HG03064 (cell line): ENCODE results near the gene OR52L1.
"Not testable (repeated sequence)": the region's sequence is repeated elsewhere in the genome, so short reads cannot be mapped to it uniquely, and the experiment has no call there.

ENCODE experiments used
- ATAC-seq: cut with Tn5 transposase; IDR thresholded peaks from one replicate; pipeline ENCODE4 v1.9.1; 2021; ENCODE audit warnings: low read depth; ENCODE audit not compliant: unreplicated experiment

The OR52L1 gene

DNA sequence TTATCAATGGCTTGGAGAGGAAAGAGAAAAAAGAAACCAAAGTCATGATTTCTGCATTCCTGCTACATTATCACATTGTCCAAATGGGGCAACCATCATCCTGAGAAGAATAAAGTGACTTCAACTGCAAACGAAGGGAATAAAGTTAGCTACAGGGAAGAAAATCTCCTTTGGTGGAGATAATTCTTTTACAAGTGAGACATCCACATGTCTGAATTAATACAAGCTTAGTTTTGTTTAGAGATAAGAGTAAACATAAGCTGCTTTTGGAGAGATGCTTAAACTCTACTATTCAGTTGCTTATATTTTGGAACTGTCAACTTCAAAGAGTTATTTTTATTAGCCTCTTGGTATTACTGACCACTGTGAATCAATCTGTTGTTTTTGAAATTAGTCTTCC lies at the start of gene OR52L1:
TSS of gene OR52L1 (minus strand) at position 101 of the 400 bp plus-strand sequence. CDS start at position 46, 55 bp downstream.
- no peak for ATAC-seq

DNA sequence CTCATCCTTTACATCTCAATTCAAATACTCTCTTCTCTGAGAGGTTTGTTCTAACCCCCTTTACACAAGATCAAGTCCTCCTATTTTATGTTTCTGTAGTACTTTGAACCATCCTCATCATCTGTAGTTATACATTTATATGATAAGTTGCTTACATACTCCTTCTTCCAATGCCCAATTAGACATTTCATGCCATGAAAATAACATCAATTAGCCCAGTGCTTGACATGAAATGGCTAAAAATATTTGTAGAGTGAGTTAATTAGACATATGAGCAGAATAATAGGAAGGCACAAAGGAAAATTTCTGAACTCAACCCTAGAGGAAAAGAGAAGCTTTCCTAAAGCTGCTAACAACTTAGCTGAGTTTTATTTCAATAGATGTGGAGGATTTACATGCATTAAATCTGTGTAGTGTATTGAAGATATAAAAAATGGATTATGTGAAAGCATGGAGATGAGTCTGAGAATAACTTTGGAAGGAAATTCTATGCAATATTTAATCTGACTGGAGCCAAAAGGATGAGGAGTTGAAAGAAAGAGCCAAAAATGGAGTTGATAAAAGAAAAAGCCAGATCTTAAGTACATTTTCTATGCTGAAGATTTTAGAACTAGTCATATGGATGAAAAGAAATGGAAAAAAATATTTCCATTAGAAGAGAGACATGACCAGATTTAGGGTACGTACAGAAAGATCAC lies 44.1 kb upstream of the OR52L1 start, which contains the start of gene OR56A1:
TSS of gene OR56A1 (minus strand) at position 51 of the 698 bp plus-strand sequence. CDS start 3,066 bp downstream, outside the sequence.
- ATAC-seq, result no peak

DNA sequence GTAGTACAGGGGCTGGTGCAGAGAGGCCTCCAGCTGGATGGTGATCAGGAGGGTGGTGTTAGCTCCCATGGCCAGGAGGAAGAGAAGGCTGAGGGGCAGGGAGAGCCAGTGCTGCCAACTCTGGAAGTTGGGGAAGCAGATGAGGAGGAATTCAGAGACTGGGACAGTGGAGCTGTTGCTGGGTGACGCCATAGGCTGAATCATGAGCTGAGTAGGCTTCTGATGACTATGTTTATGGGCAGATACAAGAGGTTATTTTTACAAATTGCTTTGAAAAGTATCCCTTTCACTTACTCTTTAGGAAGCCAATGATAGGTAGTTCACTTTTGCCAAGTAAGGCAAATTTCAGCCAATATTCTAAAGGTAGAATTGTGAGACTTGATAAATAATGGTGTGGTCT lies 40.7 kb upstream of the OR52L1 start:
- no peak for ATAC-seq

DNA sequence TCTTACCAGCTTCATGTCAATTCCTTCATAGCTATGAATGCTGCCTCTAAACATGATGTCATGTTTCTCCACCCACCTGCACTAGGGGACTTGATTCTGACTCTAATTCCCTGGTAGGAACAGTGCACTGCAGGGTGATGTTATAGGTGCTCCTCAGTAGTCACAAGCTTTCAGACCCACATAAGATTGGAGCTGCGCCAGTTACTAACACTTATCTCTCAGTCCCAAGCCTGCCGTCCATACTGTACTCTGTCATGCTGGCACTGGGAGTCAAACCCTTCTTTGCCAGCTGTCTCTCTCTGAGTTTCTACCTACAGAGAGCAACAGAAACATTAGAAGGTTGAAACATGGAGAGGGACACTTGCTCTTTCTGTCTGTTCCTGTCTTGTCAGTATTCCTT lies 38.3 kb upstream of the OR52L1 start:
- ATAC-seq, result no peak

DNA sequence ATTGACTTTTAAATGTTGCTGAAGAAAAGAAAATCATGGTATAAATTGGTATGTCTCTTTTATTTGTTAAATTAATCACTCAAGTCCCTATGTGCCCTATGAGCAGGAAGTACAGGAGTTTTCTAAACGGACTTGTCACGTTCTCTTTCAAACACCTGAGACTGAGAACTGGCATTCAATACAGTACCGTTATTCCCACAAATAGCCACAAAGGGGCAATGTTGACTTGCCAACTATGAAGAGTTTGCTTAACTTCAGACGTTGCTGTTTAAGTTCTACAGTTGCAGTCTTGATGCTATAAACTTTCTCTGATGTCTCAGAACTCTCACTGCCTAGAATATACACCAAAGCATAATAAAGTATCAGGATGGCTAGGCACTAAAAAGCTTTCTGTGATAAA lies 36.2 kb upstream of the OR52L1 start:
- ATAC-seq, result no peak

DNA sequence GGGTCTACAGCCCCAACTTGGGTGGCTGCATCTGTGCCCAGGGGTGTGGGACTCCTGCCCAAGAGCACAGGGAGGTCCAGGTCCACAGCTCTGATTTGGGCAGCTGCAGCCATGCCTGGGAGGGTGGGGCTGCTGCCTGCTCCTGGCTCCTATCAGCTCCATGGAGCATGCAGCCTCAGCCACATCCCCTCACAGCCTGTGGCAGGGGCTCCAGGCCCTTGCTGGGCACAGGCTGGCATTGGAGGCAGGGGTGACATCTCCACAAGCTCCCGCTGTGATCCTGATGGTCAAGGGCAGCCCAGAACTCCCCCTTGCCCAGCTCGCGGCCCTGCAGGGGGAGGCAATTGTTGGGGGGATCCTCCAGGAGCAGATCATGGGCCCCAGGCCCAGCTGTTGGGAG lies 26.3 kb upstream of the OR52L1 start:
- no peak for ATAC-seq

DNA sequence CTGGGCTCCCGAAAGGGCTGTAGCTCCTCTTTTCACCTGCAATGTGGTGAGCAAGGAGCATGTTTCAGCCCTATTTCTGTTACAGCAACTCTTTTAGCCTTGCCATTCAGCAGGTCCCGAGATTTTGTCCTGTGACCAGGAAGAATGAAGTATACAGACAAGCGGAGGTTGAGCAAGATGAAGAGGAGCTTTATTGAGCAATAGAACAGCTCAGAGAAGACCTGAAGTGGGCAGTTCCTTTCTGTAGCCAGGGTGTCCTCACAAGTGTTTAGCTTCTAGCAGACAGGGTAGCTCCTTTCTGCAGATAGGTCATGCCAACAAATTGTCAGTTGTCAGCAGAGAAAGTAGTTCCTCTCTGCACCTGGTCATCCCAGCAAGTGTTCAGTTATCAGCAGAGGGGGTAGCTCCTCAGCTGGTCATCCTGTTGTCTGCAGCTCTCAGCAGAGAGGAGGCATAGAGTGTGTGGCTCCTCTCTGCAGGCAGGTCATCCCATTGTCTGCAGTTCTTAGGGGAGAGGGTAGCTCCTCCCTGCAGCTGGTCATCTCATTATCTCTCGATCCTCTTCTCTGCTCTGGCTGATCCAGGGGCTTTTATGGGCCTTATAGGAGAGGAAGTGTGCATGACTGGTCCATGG lies 25.4 kb upstream of the OR52L1 start:
- ATAC-seq, result no peak

DNA sequence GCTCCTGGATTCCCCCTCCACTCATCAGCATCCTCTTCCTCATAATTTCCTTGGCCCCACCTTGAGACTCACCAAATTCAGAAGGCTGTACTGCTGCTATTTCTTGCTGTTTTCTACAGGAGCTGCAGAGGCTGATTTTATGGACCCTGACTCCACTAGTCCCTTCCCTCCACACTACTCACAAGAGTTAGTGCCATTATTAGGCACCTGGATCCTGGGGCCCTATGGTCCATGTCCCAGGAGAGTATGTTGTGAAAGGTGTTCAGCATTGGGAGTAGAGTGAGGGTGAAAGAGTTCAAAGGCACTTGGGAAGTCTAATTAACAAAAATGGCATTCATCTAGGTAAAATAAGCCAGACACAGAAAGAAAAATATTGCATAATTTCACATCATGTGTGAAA lies 20.1 kb upstream of the OR52L1 start, which contains the start of gene OR56A4:
TSS of gene OR56A4 (minus strand) at position 101 of the 400 bp plus-strand sequence. CDS start 3,954 bp downstream, outside the sequence.
- no peak for ATAC-seq

- no peak for ATAC-seq
Observed at GRCh38 chr11:6006395-6006794, 19.6 kb upstream of the OR52L1 start.

DNA sequence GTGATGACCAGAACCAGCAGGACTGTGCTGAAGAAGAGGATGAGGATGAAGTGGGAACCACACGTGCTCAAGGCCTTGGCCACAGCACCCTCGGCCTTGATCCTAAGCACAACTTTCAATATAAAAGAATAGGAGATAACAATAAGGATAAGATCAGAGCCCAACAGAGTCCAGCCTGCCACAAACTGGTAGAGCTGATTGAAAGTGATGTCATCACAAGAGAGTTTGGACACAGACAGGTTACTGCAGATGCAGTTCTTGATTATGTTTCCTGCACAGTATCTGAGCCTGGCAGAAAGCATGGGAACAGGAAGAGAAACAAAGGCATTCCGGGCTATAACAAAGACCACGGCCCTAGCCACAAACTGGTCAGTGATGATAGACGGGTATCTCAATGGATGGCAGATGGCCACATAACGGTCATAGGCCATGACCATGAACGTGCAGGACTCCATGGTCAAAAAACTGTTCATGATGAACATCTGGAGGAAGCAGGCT lies 15.5 kb upstream of the OR52L1 start:
- no peak for ATAC-seq

GRCh38 chr11:5994791-5995190 lies 8.0 kb upstream of the OR52L1 start:
- no peak for ATAC-seq

- ATAC-seq, result no peak
Observed at GRCh38 chr11:5992604-5993251, 5.9 kb upstream of the OR52L1 start.

DNA sequence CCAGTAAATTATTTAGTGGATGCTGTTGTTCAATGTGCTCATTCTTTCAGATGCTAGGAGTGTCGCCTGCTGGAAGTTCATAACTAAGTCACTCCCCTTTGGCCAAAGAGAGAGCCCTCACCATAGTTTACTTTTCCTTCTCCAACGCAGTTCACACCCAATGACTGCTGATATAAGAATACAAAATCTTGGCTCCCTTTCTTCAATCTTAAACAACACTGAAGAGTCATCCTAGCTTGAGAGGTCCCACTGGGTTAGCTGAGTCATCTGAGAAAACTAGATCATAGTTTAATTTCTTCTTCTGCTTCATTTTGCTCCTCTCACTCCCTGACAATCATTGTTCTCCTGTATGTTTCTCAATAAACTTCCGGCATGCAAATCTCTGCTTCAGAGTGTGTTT lies 5.4 kb upstream of the OR52L1 start:
- ATAC-seq, result no peak

- ATAC-seq, result no peak
Observed at GRCh38 chr11:5989203-5989602, 2.4 kb upstream of the OR52L1 start.

DNA sequence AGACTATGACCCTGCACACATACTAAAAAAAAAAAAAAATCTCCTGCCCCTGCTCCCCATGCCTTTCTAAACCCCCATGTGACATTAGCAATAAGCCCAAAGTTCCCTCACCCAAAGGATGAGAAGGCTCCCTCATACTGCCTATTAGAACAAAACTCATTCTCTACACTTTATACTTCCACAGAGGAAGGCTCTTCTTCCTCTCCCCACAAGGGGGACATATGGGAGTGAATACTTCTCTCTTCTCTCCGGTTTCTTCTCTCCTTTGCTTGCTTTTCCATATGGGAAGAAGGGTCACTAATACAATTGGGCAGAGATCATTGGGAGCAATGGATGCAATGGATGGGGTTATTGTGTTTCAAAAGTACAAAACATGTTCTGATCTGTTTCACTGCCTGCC lies 3.3 kb downstream of the OR52L1 start:
- ATAC-seq, result no peak

- ATAC-seq, result no peak
Observed at GRCh38 chr11:5973530-5973929, 13.3 kb downstream of the OR52L1 start.

- ATAC-seq, result no peak
Observed at GRCh38 chr11:5968394-5968793, 18.4 kb downstream of the OR52L1 start, which contains the start of gene OR56A5. TSS of gene OR56A5 (minus strand) at chr11:5968494. CDS start at chr11:5968494, 0 bp downstream.

GRCh38 chr11:5967708-5968107 lies 19.1 kb downstream of the OR52L1 start:
- ATAC-seq, result no peak

DNA sequence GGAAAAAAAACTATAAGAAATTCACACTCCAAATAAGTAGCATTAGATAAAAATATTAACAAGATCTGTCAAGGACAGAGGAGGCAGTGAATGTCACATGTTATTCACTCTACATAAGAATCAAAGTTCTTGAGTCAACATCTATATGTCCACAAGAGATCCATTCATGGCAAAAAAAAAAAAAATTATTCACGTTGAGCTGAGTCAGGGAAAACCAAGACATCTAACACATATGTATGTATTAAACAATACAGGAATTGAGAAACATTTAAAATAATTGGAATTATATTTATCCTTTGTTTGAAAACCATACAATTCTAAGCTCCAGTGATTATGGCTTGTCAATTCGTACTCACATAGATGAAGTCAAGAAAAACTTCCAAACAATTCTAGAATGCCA lies 19.8 kb downstream of the OR52L1 start:
- ATAC-seq, result no peak

DNA sequence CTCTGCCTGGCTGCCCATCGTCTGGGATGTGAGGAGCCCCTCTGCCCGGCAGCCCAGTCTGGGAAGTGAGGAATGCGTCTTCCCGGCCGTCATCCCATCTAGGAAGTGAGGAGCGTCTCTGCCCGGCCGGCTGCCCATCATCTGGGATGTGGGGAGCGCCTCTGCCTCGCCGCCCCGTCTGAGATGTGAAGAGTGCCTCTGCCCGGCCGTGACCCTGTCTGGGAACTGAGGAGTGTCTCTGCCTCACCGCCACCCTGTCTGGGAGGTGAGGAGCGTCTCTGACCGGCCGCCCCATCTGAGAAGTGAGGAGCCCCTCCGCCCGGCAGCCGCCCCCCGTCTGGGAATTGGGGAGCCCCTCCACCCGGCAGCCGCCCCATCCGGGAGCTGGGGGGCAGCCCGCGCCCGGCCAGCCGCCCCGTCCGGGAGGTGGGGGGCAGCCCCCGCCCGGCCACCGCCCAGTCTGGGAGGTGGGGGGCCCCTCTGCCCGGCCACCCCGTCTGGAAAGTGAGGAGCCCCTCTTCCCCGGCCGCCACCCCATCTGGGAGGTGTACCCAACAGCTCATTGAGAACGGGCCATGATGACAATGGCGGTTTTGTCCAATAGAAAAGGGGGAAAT lies 26.0 kb downstream of the OR52L1 start:
- ATAC-seq, result not testable (repeated sequence)

GRCh38 chr11:5955586-5955985 lies 31.2 kb downstream of the OR52L1 start:
- no peak for ATAC-seq
